ENCODE results near the gene BRAF. TPM values are rescaled to one million over a fixed set of nuclear protein-coding genes. Genes with fewer than 3 reads are reported as not detected.

BRAF gene
- total and polyA plus RNA-seq, 8 donors = 24.5 to 35.9 (median 29.6) TPM

DNA sequence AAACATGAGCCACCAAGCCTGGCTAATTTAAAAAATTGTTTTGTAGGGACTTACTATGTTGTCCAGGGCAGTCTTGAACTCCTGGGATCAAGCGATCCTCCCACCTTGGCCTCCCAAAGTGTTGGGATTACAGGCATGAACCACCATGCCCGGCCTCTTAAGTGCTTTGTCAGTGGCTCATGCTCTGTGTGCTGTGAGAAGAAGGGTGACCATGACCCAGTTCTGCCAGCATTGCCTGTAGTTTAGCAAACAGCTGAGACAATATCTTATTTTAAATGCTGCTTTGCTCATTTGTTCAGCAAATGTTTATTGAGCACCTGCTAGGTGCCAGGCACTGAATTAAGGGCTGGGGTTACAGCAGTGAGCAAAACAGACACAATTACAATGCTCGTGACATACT lies 243.0 kb downstream of the BRAF start:
- ATAC-seq (no peak), DNase-seq (no peak)
- Histone ChIP-seq H3K9me3 (no peaks in the 10 kb centered on the region), H3K4me3 (no peak overlapping the region), H3K36me3 (peaks cover 0 to 63% of the 10 kb centered on the region in 2 donors), H3K27me3 (no peaks in the 10 kb centered on the region), H3K27ac (no peak overlapping the region), H3K4me1 (no peaks in the 10 kb centered on the region)
- intact Hi-C loops (cut with DNase I) = no loop called here
- TF ChIP-seq, protein P1, sequence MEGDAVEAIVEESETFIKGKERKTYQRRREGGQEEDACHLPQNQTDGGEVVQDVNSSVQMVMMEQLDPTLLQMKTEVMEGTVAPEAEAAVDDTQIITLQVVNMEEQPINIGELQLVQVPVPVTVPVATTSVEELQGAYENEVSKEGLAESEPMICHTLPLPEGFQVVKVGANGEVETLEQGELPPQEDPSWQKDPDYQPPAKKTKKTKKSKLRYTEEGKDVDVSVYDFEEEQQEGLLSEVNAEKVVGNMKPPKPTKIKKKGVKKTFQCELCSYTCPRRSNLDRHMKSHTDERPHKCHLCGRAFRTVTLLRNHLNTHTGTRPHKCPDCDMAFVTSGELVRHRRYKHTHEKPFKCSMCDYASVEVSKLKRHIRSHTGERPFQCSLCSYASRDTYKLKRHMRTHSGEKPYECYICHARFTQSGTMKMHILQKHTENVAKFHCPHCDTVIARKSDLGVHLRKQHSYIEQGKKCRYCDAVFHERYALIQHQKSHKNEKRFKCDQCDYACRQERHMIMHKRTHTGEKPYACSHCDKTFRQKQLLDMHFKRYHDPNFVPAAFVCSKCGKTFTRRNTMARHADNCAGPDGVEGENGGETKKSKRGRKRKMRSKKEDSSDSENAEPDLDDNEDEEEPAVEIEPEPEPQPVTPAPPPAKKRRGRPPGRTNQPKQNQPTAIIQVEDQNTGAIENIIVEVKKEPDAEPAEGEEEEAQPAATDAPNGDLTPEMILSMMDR (IDR thresholded peaks at IDR 0.05) = no peak

DNA sequence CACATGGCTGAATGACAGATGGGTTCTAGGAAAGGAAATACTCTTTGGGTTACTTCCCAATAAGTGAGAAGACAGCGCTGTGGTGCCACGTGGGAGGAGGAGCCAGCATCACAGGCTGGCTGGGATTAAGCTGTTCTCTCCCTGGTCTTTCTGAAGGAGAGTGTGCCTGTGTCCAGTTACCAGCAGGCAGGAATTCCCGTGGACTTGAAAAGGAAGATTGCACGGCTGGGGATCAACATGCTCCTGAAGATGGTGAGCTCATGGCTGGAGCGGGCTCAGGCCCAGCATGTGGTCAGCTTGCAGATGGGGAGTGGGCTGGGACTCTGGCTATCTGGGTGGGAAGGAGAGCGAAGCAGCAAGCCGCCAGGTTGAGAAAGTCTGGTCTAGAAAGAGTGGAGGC lies 243.8 kb downstream of the BRAF start:
- H3K27me3 ChIP-seq = no peaks in the 10 kb centered on the region
- no peaks in the 10 kb centered on the region for H3K9me3 ChIP-seq
- no peak for ATAC-seq
- TF ChIP-seq, protein P1 (IDR thresholded peaks at IDR 0.05) = no peak
- no peak overlapping the region for H3K4me3 ChIP-seq
- H3K4me1 ChIP-seq = peaks cover 0 to under 1% of the 10 kb centered on the region in 2 donors
- intact Hi-C loops (cut with DNase I) = no loop called here
- no peak overlapping the region for H3K27ac ChIP-seq
- peaks cover 0 to 62% of the 10 kb centered on the region in 2 donors for H3K36me3 ChIP-seq
- DNase-seq = no peak

DNA sequence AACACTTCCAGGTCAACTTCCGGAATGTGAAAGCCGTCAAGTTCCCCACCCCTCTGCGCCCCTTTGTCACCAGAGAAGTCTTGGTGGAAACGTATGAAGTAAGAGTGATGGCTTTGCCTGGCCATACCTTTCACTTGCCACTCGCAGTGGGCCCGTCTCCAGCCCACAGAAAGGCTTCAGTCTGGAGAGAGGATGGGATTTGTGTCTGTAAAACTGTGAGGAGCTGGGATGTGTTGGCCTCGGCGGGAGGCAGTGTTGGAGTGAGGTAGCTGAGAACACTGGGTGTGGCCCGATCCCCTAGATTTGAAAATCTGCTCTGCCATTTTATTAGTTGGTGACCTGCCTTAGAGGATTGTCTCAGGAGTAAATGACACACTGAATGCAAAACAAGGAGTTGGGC lies 245.5 kb downstream of the BRAF start:
- TF ChIP-seq, protein P1 (IDR thresholded peaks at IDR 0.05) = no peak
- DNase-seq (no peak), ATAC-seq (no peak)

DNA sequence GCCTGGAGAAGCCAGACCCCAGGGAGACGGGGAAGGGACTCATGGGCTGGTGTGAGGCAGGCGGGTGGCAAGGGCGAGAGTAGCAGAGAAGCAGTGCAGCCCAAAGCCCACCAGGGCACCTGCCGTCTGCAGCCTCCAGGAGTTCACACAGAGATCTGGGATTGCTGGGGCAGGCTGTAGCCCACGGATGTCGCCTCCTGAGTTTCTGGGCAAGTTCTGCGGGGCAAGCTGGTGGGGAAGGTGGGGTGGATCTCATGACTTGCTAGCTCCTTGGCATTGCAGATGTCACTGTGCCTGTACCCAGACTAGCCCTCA lies 246.0 kb downstream of the BRAF start:
- ATAC-seq (no peak), DNase-seq (no peak)
- intact Hi-C loops (cut with DNase I) = no loop called here
- Histone ChIP-seq H3K9me3 (no peaks in the 10 kb centered on the region), H3K27me3 (no peaks in the 10 kb centered on the region), H3K27ac (no peak overlapping the region), H3K36me3 (peaks cover 0 to 43% of the 10 kb centered on the region in 2 donors), H3K4me1 (peaks cover 3 to 21% of the 10 kb centered on the region in 2 donors), H3K4me3 (no peak overlapping the region)
- TF ChIP-seq, protein P1 (IDR thresholded peaks at IDR 0.05) = no peak

More for the DNA sequence above, 245.5 kb downstream of the BRAF start:
- Histone ChIP-seq H3K27me3 (no peaks in the 10 kb centered on the region), H3K4me1 (peaks cover 0 to 17% of the 10 kb centered on the region in 2 donors), H3K27ac (no peak overlapping the region), H3K36me3 (peaks cover 0 to 45% of the 10 kb centered on the region in 2 donors), H3K9me3 (no peaks in the 10 kb centered on the region), H3K4me3 (no peak overlapping the region)
- intact Hi-C loops (cut with DNase I) = no loop called here

DNA sequence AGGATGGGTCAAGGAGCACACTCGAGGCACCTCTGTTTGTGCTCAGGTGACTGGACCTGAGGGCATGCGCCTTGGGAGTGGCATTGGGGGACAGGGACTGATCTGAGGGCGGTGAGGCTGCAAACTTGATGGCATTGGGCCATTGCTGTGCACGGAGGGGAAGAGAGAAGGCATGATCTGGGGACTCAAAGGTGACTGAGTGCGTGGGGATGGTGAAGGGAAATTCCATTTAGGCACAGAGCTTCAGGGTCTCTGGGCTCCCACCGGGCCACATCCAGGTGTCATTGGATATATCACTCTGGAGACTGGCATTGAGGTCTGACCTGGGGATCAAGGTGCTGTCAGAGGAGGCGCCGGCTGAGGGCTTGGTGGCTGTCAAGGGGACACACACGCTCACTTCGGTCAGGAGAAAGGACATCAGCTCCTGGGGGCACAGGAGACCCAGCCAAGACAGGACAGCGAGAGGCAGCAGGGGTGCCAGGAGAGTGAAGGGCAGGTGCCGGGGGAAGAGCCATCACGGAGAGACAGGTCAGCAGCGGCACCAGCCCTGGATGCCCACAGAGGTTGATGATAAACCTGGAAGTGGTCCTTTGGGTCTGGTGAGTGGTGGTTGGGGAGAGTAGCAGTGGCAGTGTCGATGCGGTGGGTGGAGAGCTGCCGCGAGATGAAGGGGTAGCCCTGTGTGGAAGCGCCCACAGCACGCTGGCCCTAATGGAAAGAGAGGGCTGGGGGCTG lies 246.5 kb downstream of the BRAF start:
- TF ChIP-seq, protein P1 (IDR thresholded peaks at IDR 0.05) = no peak
- Histone ChIP-seq H3K36me3 (peaks cover 0 to 43% of the 10 kb centered on the region in 2 donors), H3K27ac (no peak overlapping the region), H3K4me1 (peaks cover 3 to 26% of the 10 kb centered on the region in 2 donors), H3K27me3 (no peaks in the 10 kb centered on the region), H3K4me3 (no peak overlapping the region), H3K9me3 (no peaks in the 10 kb centered on the region)
- DNase-seq (no peak), ATAC-seq (no peak)
- intact Hi-C loops (cut with DNase I) = no loop called here
